ENCODE measurements around the gene SPACA6.

Gene SPACA6

GRCh38 chr19:51676566-51677083 lies 16.5 kb upstream of the SPACA6 start:
- H3K9me3 Mint-ChIP-seq, result no peaks in the 10 kb centered on the region
- peaks cover 23% of the 10 kb centered on the region for H3K4me1 Mint-ChIP-seq (ENCODE audit: low read depth)
- no peaks in the 10 kb centered on the region for H3K36me3 Mint-ChIP-seq (ENCODE audit: low read depth)
- peak overlapping the region; percentile 65 for H3K4me3 Mint-ChIP-seq
- peaks cover 13% of the 10 kb centered on the region for H3K27me3 Mint-ChIP-seq
- H3K27ac Mint-ChIP-seq, result peak overlapping the region; percentile 68

- Mint-ChIP-seq H3K27me3 (peaks cover 10% of the 10 kb centered on the region), H3K36me3 (ENCODE audit: low read depth) (no peaks in the 10 kb centered on the region), H3K4me1 (ENCODE audit: low read depth) (peaks cover 23% of the 10 kb centered on the region), H3K27ac (no peak overlapping the region), H3K4me3 (no peak overlapping the region), H3K9me3 (peaks cover 5% of the 10 kb centered on the region)
Measured at GRCh38 chr19:51680474-51680873, 12.7 kb upstream of the SPACA6 start.

DNA sequence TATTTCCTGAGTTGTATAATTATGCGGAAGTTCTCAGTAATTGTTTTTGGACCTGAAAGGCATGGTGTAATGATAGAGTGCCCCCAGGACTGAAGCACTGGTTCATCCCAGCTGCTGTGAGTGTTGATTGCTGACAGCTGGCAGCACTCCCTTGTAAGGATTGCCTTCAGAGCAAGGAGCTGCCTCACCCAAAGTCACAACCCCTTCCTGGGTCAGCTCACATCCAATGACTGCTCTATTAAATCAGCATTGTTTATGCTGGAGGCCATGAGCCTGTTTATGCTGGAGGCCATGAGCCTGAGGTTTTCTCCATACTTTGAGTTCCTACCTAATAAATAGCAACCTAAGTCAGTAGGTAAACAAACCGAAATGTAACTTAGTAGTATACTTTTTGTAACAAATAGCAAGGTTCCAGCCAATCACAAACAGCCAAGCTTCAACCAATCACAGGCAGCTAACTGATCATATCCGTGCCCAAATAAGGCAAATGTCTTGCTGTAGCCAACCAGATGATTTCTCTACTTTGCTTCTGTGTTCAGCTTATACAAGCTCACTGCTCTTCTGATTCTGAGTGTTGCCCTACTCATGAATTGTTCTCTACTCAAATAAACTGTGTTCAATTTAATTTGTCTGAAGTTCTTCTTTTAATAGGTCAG lies 11.7 kb upstream of the SPACA6 start:
- Mint-ChIP-seq H3K4me3 (no peak overlapping the region), H3K27ac (no peak overlapping the region)

GRCh38 chr19:51686171-51686570 lies 7.0 kb upstream of the SPACA6 start:
- Mint-ChIP-seq H3K9me3 (peaks cover 5% of the 10 kb centered on the region), H3K36me3 (ENCODE audit: low read depth) (no peaks in the 10 kb centered on the region)

More for the DNA sequence above, 11.7 kb upstream of the SPACA6 start:
- Mint-ChIP-seq H3K36me3 (ENCODE audit: low read depth) (no peaks in the 10 kb centered on the region), H3K9me3 (peaks cover 5% of the 10 kb centered on the region), H3K4me1 (ENCODE audit: low read depth) (peaks cover 16% of the 10 kb centered on the region), H3K27me3 (peaks cover 14% of the 10 kb centered on the region)

DNA sequence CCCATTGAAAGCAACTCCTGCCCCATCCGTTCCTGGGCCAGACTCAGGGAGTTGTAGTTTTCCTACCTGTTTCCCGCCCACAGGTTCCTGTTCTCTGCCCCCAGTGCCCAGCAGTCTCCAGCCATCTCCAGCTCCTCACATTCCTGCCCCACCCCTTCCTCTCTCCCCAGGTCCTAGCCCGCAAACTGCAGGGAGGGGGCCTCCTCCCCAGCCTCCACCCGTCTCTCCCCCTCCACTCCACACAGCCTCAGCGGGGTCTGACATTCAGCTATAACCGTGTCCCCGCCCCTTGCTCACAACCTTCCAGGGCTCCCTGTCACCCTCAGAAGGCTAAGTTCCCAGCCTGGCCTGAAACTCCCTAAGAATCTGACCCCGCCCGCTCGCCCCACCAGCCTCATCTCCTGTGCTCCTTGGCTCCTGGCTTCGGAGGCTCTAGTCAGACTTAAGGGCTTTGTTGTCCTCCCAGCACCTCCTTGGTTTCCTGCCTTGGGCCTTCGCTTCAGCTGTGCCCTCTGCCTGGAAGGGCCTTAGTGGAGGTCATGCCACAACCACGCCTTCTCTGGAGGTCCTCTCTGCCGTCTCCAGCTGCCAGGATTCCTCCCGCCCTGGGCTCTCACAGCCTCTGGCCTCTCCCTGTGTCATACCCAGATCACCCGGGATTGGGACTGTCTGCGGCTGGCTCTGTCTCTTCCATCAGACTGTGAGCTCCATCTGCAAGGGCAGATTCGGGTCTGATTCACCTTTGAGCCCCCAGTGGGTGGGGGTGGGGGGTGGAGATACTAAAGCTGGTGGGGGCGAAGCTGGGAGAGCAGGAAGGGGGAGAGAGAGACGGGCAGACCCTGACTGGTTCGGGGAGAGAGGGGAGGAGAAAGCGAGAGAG lies 5.1 kb upstream of the SPACA6 start:
- Mint-ChIP-seq H3K4me3 (peak overlapping the region; percentile 84), H3K27me3 (peaks cover 24% of the 10 kb centered on the region), H3K4me1 (ENCODE audit: low read depth) (peaks cover 13% of the 10 kb centered on the region), H3K9me3 (peaks cover 5% of the 10 kb centered on the region), H3K36me3 (ENCODE audit: low read depth) (no peaks in the 10 kb centered on the region), H3K27ac (peak overlapping the region; percentile 87)

More at GRCh38 chr19:51686171-51686570, 7.0 kb upstream of the SPACA6 start:
- Mint-ChIP-seq H3K4me3 (no peak overlapping the region), H3K27ac (no peak overlapping the region), H3K27me3 (peaks cover 25% of the 10 kb centered on the region), H3K4me1 (ENCODE audit: low read depth) (peaks cover 14% of the 10 kb centered on the region)

GRCh38 chr19:51688671-51689571 lies 4.2 kb upstream of the SPACA6 start:
- H3K9me3 Mint-ChIP-seq, result peaks cover 5% of the 10 kb centered on the region
- peaks cover 22% of the 10 kb centered on the region for H3K27me3 Mint-ChIP-seq
- H3K4me3 Mint-ChIP-seq, result peak overlapping the region; percentile 84
- peaks cover 13% of the 10 kb centered on the region for H3K4me1 Mint-ChIP-seq (ENCODE audit: low read depth)
- H3K36me3 Mint-ChIP-seq (ENCODE audit: low read depth), result no peaks in the 10 kb centered on the region
- H3K27ac Mint-ChIP-seq, result peak overlapping the region; percentile 87

GRCh38 chr19:51689751-51690453 lies 3.2 kb upstream of the SPACA6 start:
- H3K4me1 Mint-ChIP-seq (ENCODE audit: low read depth), result peaks cover 13% of the 10 kb centered on the region
- peaks cover 2% of the 10 kb centered on the region for H3K9me3 Mint-ChIP-seq
- no peaks in the 10 kb centered on the region for H3K36me3 Mint-ChIP-seq (ENCODE audit: low read depth)
- peak overlapping the region; percentile 77 for H3K27ac Mint-ChIP-seq
- peak overlapping the region; percentile 83 for H3K4me3 Mint-ChIP-seq
- H3K27me3 Mint-ChIP-seq, result peaks cover 22% of the 10 kb centered on the region

DNA sequence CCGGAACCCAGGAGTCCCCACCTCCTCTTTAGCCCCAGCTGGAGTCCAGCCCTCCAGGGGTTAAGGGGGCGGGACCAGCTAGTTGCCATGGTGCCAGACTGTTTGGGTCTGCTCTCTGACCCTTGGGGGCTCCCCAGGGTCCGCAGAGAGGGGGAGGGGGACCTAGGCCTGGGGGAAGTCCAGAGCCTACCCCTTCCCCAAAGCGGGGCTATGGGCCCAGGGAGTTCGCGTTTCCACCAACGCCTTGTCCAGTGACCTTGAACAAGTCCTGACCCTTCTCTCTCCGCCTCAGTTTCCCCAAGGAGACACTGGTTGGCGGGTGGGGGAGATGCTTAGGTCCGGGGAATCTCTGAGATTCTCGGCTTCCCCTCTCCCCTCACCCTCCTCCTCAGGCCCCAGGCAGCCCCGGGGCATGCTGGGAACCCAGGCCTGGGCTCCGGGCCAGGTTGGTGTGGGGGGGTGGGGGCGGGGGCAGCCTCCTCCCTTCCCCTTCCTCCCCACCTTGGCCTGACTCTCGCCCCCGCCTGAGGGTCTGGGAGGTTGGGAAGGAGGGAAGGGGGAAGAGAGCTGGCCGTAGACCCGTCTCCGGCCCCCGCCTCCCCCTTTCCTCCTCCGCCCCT lies 2.6 kb upstream of the SPACA6 start:
- Mint-ChIP-seq H3K27ac (peak overlapping the region; percentile 77), H3K9me3 (no peaks in the 10 kb centered on the region), H3K4me1 (ENCODE audit: low read depth) (peaks cover 13% of the 10 kb centered on the region), H3K36me3 (ENCODE audit: low read depth) (no peaks in the 10 kb centered on the region), H3K4me3 (peak overlapping the region; percentile 83), H3K27me3 (peaks cover 22% of the 10 kb centered on the region)

DNA sequence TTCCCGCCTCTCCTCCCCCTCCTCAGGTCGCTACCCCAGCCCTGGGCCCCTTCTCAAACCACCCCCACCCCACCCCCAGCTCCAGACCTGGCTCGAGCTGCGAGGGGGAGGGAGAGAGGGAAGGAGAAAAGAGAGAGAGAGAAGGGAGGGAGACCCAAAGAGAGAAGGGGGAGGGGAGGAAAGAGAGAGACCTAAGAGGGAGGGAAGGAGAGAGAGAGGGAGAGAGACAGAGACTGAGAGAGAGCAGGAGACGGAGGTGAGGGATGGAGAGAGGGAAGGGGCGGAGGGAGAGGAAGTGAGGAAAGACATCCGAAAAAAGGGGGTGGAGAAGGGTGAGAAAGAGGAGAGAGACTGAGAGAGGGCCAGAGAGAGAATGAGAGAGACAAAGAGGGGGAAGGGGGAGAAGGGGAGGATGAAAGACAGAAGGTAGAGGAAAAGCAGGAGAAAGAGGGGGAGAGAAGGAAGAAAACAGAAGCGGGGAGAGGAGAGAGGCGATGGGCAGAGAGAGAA lies 2.0 kb upstream of the SPACA6 start:
- H3K36me3 Mint-ChIP-seq (ENCODE audit: low read depth), result no peaks in the 10 kb centered on the region

GRCh38 chr19:51691584-51692428 lies 1.3 kb upstream of the SPACA6 start:
- Mint-ChIP-seq H3K4me3 (no peak overlapping the region), H3K9me3 (no peaks in the 10 kb centered on the region), H3K36me3 (ENCODE audit: low read depth) (no peaks in the 10 kb centered on the region), H3K27ac (no peak overlapping the region), H3K4me1 (ENCODE audit: low read depth) (peaks cover 13% of the 10 kb centered on the region), H3K27me3 (peaks cover 17% of the 10 kb centered on the region)

More for the DNA sequence above, 2.0 kb upstream of the SPACA6 start:
- no peaks in the 10 kb centered on the region for H3K9me3 Mint-ChIP-seq
- H3K4me3 Mint-ChIP-seq, result no peak overlapping the region
- peaks cover 17% of the 10 kb centered on the region for H3K27me3 Mint-ChIP-seq
- peaks cover 13% of the 10 kb centered on the region for H3K4me1 Mint-ChIP-seq (ENCODE audit: low read depth)
- H3K27ac Mint-ChIP-seq, result no peak overlapping the region

DNA sequence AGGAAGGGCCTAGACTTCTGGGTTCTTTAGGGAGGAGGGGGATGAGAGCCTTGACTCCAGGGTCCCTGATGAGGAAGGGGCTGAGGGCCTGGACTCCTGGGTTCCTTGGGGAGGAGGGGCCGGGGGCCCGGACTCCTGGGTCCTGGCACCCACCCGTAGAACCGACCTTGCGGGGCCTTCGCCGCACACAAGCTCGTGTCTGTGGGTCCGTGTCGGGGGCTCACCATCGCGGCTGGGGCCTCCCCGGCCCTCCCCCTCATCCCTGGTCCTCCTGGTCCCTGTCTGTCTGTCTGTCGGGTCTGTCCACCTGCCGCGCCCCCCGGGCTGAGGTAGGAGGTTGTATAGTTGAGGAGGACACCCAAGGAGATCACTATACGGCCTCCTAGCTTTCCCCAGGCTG lies 662 bp upstream of the SPACA6 start:
- no peaks in the 10 kb centered on the region for H3K36me3 Mint-ChIP-seq (ENCODE audit: low read depth)
- H3K4me1 Mint-ChIP-seq (ENCODE audit: low read depth), result peaks cover 13% of the 10 kb centered on the region
- peaks cover 14% of the 10 kb centered on the region for H3K27me3 Mint-ChIP-seq
- H3K9me3 Mint-ChIP-seq, result no peaks in the 10 kb centered on the region
- no peak overlapping the region for H3K27ac Mint-ChIP-seq
- no peak overlapping the region for H3K4me3 Mint-ChIP-seq

DNA sequence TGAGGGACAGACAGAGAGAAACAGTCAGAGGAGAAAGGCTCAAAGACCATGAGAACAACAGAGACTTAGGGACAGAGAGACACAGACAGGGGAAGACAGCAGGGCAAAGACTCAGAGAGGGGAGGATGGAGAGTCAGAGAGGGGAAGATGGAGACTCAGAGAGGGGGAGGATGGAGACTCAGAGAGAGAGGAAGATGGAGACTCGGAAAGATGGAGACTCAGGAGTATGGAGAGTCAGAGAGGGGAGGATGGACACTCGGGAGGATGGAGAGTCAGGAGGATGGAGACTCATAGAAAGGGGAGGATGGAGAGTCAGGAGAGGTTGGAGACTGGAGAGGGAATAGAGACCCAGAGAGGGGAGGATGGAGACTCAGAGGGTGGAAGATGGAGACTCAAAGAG lies 689 bp downstream of the SPACA6 start:
- Mint-ChIP-seq H3K27me3 (peaks cover under 1% of the 10 kb centered on the region), H3K36me3 (ENCODE audit: low read depth) (no peaks in the 10 kb centered on the region), H3K4me3 (no peak overlapping the region), H3K4me1 (ENCODE audit: low read depth) (peaks cover 5% of the 10 kb centered on the region), H3K9me3 (no peaks in the 10 kb centered on the region), H3K27ac (no peak overlapping the region)

All from stimulated activated naive CD8-positive, alpha-beta T cell treated with anti-CD3 and anti-CD28 coated beads, Interleukin-15, Interleukin-2, amounts not matched to agents 100 ng/mL and 50 ng/mL, for 24 hours (primary cell).